DND-41 (cell line): ENCODE measurements around the gene RASL10B.

Experiments used
- ATAC-seq: fragments of 200-7000 bp; cut with Tn5 transposase; 3 replicates; pipeline ENCODE4 v1.9.1; 2021; ENCODE audit warnings: low read depth; ENCODE audit not compliant: insufficient read depth
- DNase-seq: peaks from one replicate; pipeline ENCODE4 v3.0.0-alpha.2; 2020
- H2AFZ ChIP-seq: 2 replicates; pipeline ENCODE4 v1.6.0; 2012; ENCODE audit warnings: low read depth, low read length
- H3K27ac ChIP-seq: 2 replicates; pipeline ENCODE4 v1.5.1; 2012; ENCODE audit warnings: low read length, inconsistent platforms
- H3K27me3 ChIP-seq: fragments of 200-600 bp; sonication (generic); 2 replicates; pipeline ENCODE4 v1.6.0; 2012; ENCODE audit warnings: low read length, mild to moderate bottlenecking, inconsistent platforms; ENCODE audit not compliant: insufficient read depth, poor library complexity
- H3K36me3 ChIP-seq: 2 replicates; pipeline ENCODE4 v1.5.1; 2012; ENCODE audit warnings: low read length, inconsistent platforms; ENCODE audit not compliant: insufficient read depth
- H3K4me1 ChIP-seq: 2 replicates; pipeline ENCODE4 v1.5.1; 2012; ENCODE audit warnings: mild to moderate bottlenecking, low read length; ENCODE audit not compliant: insufficient read depth
- H3K4me2 ChIP-seq: 2 replicates; pipeline ENCODE4 v1.6.0; 2012; ENCODE audit warnings: mild to moderate bottlenecking, moderate library complexity, low read length, inconsistent platforms; ENCODE audit not compliant: insufficient read depth
- H3K4me3 ChIP-seq, 2 experiments: fragments of 200-600 bp in 1 of 2; shearing (Covaris generic) in 1 of 2; 2 replicates each; pipeline ENCODE4 v1.5.1; 2012 to 2016; ENCODE audit warnings: inconsistent platforms in 2 of 2, low read length in 2 of 2, mild to moderate bottlenecking in 2 of 2, low read depth in 1 of 2, moderate library complexity in 1 of 2
- H3K79me2 ChIP-seq: 2 replicates; pipeline ENCODE4 v1.6.0; 2012; ENCODE audit warnings: low read length, inconsistent platforms; ENCODE audit not compliant: insufficient read depth
- H3K9ac ChIP-seq: 2 replicates; pipeline ENCODE4 v1.6.0; 2012; ENCODE audit warnings: low read depth, mild to moderate bottlenecking, inconsistent platforms, low read length, moderate library complexity
- H3K9me3 ChIP-seq: 2 replicates; pipeline ENCODE4 v1.5.1; 2012; ENCODE audit warnings: low read length, moderate library complexity, mild to moderate bottlenecking, inconsistent platforms; ENCODE audit not compliant: insufficient read depth, severe bottlenecking
- H4K20me1 ChIP-seq: 2 replicates; pipeline ENCODE4 v1.6.0; 2012; ENCODE audit warnings: low read length; ENCODE audit not compliant: insufficient read depth
- CTCF ChIP-seq: IDR thresholded peaks from 2 replicates; pipeline ENCODE4 v1.5.1; 2012; ENCODE audit warnings: borderline replicate concordance, low read length, moderate library complexity, mild to moderate bottlenecking; ENCODE audit not compliant: poor library complexity, severe bottlenecking; ENCODE audit errors: extremely low read depth
- EZH2 ChIP-seq: IDR thresholded peaks from 3 replicates; pipeline ENCODE4 v1.6.1; 2012; ENCODE audit warnings: borderline replicate concordance, low read depth, mild to moderate bottlenecking, moderate library complexity, low read length, inconsistent platforms; ENCODE audit not compliant: severe bottlenecking

Gene RASL10B

GRCh38 chr17:35705230-35705629, 26.2 kb upstream of the RASL10B start:
- no peak overlapping the region for H3K4me2 ChIP-seq
- H3K36me3 ChIP-seq: peaks cover 33% of the 10 kb centered on the region
- H3K79me2 ChIP-seq: no peaks in the 10 kb centered on the region
- no peak for ATAC-seq
- no peak for TF ChIP-seq EZH2
- no peak for TF ChIP-seq CTCF
- no peak overlapping the region for H3K9ac ChIP-seq
- DNase-seq: no peak
- H4K20me1 ChIP-seq: no peaks in the 10 kb centered on the region; the same call in 1 of the 2 replicates
- H3K27me3 ChIP-seq: no peaks in the 10 kb centered on the region
- H3K4me3 ChIP-seq: no peak overlapping the region
- H3K9me3 ChIP-seq: no peaks in the 10 kb centered on the region
- H2AFZ ChIP-seq: no peak overlapping the region
- H3K4me1 ChIP-seq: no peaks in the 10 kb centered on the region
- no peak overlapping the region for H3K27ac ChIP-seq

- Histone ChIP-seq H2AFZ (no peak overlapping the region), H3K27ac (no peak overlapping the region), H3K9me3 (no peaks in the 10 kb centered on the region), H3K4me2 (no peak overlapping the region), H3K4me3 (no peak overlapping the region), H3K9ac (no peak overlapping the region), H3K27me3 (no peaks in the 10 kb centered on the region), H3K36me3 (peaks cover 37% of the 10 kb centered on the region), H3K4me1 (no peaks in the 10 kb centered on the region), H4K20me1 (no peaks in the 10 kb centered on the region; the same call in 1 of the 2 replicates), H3K79me2 (no peaks in the 10 kb centered on the region)
- ATAC-seq (no peak), DNase-seq (no peak)
- no peak for TF ChIP-seq CTCF
- TF ChIP-seq EZH2: no peak
Observed at GRCh38 chr17:35705705-35706104, 25.7 kb upstream of the RASL10B start.

GRCh38 chr17:35708149-35708548, 23.3 kb upstream of the RASL10B start:
- H3K9me3 ChIP-seq: no peaks in the 10 kb centered on the region
- H3K9ac ChIP-seq: no peak overlapping the region
- H2AFZ ChIP-seq: no peak overlapping the region
- DNase-seq: no peak
- no peaks in the 10 kb centered on the region for H3K27me3 ChIP-seq
- H3K36me3 ChIP-seq: peaks cover 46% of the 10 kb centered on the region
- H3K27ac ChIP-seq: no peak overlapping the region
- no peaks in the 10 kb centered on the region for H3K79me2 ChIP-seq
- H3K4me2 ChIP-seq: no peak overlapping the region
- H4K20me1 ChIP-seq: no peaks in the 10 kb centered on the region; the same call in 1 of the 2 replicates
- TF ChIP-seq EZH2 (no peak), CTCF (no peak)
- ATAC-seq: no peak
- no peak overlapping the region for H3K4me3 ChIP-seq
- H3K4me1 ChIP-seq: no peaks in the 10 kb centered on the region

GRCh38 chr17:35708951-35709350, 22.5 kb upstream of the RASL10B start:
- no peak overlapping the region for H3K27ac ChIP-seq

More at GRCh38 chr17:35708951-35709350, 22.5 kb upstream of the RASL10B start:
- H3K9ac ChIP-seq: no peak overlapping the region
- ATAC-seq (no peak), DNase-seq (no peak)
- peaks cover 52% of the 10 kb centered on the region for H3K36me3 ChIP-seq
- no peak overlapping the region for H3K4me2 ChIP-seq
- no peaks in the 10 kb centered on the region for H3K79me2 ChIP-seq
- TF ChIP-seq CTCF (no peak), EZH2 (no peak)
- H3K4me3 ChIP-seq: no peak overlapping the region
- H4K20me1 ChIP-seq: no peaks in the 10 kb centered on the region; the same call in 1 of the 2 replicates
- H3K9me3 ChIP-seq: no peaks in the 10 kb centered on the region
- no peak overlapping the region for H2AFZ ChIP-seq
- H3K27me3 ChIP-seq: no peaks in the 10 kb centered on the region
- no peaks in the 10 kb centered on the region for H3K4me1 ChIP-seq
